ENCODE data around the gene RND3. TPM values are rescaled to one million over a fixed set of nuclear protein-coding genes. Genes with fewer than 3 reads are reported as not detected.

Gene RND3
- total RNA-seq, 4 donors from 2014 or later = 35.5 to 66.8 (median 47.6) TPM

- no peak for TF ChIP-seq POLR2A (IDR thresholded peaks at IDR 0.05)
- TF ChIP-seq CTCF (IDR thresholded peaks at IDR 0.05) = no peak
- no peak overlapping the region for H3K4me3 ChIP-seq (ENCODE audit: low read depth, poor library complexity, severe bottlenecking)
- DNase-seq (ENCODE audit: low spot score in 2 of 2) = no peak
- intact Hi-C loops (cut with DNase I; ENCODE audit: low total_unique reads) = no loop called here
Observed at GRCh38 chr2:150505178-150505577, 17.7 kb upstream of the RND3 start.

GRCh38 chr2:150495993-150496627 is 8.6 kb upstream of the RND3 start:
- WGBS, 2 donors = 34 to 44% methylated on average over 7 of the region's 7 CpGs
- intact Hi-C loops (cut with DNase I; ENCODE audit: low total_unique reads) = no loop called here
- no peak for DNase-seq (ENCODE audit: low spot score in 2 of 2)
- no peak overlapping the region for H3K4me3 ChIP-seq (ENCODE audit: low read depth, poor library complexity, severe bottlenecking)
- TF ChIP-seq POLR2A (IDR thresholded peaks at IDR 0.05) (no peak), CTCF (IDR thresholded peaks at IDR 0.05) (no peak)

- no peak overlapping the region for H3K4me3 ChIP-seq (ENCODE audit: low read depth, poor library complexity, severe bottlenecking)
- intact Hi-C loops (cut with DNase I; ENCODE audit: low total_unique reads) = no loop called here
- no peak for DNase-seq (ENCODE audit: low spot score in 2 of 2)
- TF ChIP-seq POLR2A (IDR thresholded peaks at IDR 0.05) (no peak), CTCF (IDR thresholded peaks at IDR 0.05) (no peak)
- 51 to 56% methylated on average over 2 of the region's 2 CpGs for WGBS, 2 donors
Observed at GRCh38 chr2:150495001-150495400, 7.5 kb upstream of the RND3 start.

- no peak overlapping the region for H3K4me3 ChIP-seq (ENCODE audit: low read depth, poor library complexity, severe bottlenecking)
- no peak for DNase-seq (ENCODE audit: low spot score in 2 of 2)
- TF ChIP-seq POLR2A (IDR thresholded peaks at IDR 0.05) (no peak), CTCF (IDR thresholded peaks at IDR 0.05) (no peak)
- 79 to 82% methylated on average over 4 of the region's 4 CpGs for WGBS, 2 donors
- intact Hi-C loops (cut with DNase I; ENCODE audit: low total_unique reads) = no loop called here
Observed at GRCh38 chr2:150494234-150494945, 6.9 kb upstream of the RND3 start.

GRCh38 chr2:150491943-150492342 is 4.5 kb upstream of the RND3 start:
- DNase-seq (ENCODE audit: low spot score in 2 of 2) = no peak
- TF ChIP-seq CTCF (IDR thresholded peaks at IDR 0.05) = no peak
- TF ChIP-seq POLR2A (IDR thresholded peaks at IDR 0.05) = no peak
- WGBS, 2 donors = 57 to 59% methylated on average over 2 of the region's 2 CpGs
- no peak overlapping the region for H3K4me3 ChIP-seq (ENCODE audit: low read depth, poor library complexity, severe bottlenecking)
- intact Hi-C loops (cut with DNase I; ENCODE audit: low total_unique reads) = no loop called here
